Esophagus muscularis mucosa (tissue), 4 donors: ENCODE data around the gene FAM184B.

ENCODE experiments used
- EP300 ChIP-seq: sonication (generic); formaldehyde crosslinking; IDR thresholded peaks from one replicate; pipeline ENCODE4 v1.6.1; 2017; ENCODE audit warnings: antibody characterized with exemption
- POLR2A ChIP-seq: fragments of 450-650 bp; IDR thresholded peaks from one replicate; pipeline ENCODE4 v1.6.1; 2017; ENCODE audit warnings: antibody characterized with exemption, moderate library complexity, mild to moderate bottlenecking, low read depth
- TF ChIP-seq, protein P1 (sequence below), 3 experiments: fragments of 200-600 bp in 2 of 3; fragments of 450-650 bp in 1 of 3; sonication (generic) in 2 of 3; IDR thresholded peaks; one replicate each; pipeline ENCODE4 v1.5.1; 2017 to 2019; ENCODE audit warnings: antibody characterized with exemption in 3 of 3, mild to moderate bottlenecking in 2 of 3, moderate library complexity in 1 of 3

- no peak for TF ChIP-seq EP300
- TF ChIP-seq, protein P1, sequence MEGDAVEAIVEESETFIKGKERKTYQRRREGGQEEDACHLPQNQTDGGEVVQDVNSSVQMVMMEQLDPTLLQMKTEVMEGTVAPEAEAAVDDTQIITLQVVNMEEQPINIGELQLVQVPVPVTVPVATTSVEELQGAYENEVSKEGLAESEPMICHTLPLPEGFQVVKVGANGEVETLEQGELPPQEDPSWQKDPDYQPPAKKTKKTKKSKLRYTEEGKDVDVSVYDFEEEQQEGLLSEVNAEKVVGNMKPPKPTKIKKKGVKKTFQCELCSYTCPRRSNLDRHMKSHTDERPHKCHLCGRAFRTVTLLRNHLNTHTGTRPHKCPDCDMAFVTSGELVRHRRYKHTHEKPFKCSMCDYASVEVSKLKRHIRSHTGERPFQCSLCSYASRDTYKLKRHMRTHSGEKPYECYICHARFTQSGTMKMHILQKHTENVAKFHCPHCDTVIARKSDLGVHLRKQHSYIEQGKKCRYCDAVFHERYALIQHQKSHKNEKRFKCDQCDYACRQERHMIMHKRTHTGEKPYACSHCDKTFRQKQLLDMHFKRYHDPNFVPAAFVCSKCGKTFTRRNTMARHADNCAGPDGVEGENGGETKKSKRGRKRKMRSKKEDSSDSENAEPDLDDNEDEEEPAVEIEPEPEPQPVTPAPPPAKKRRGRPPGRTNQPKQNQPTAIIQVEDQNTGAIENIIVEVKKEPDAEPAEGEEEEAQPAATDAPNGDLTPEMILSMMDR (IDR thresholded peaks at IDR 0.05): no peak
- TF ChIP-seq POLR2A: no peak
Measured at GRCh38 chr4:17773135-17773698, 8.2 kb downstream of the FAM184B start.
